ENCODE measurements around the gene PNMA1.

The PNMA1 gene

GRCh38 chr14:73757381-73757780 is 43.2 kb upstream of the PNMA1 start:
- peaks cover 30% of the 10 kb centered on the region for H3K27me3 ChIP-seq (ENCODE audit: insufficient read depth, low read length)
- peaks cover 39% of the 10 kb centered on the region for H3K4me1 ChIP-seq (ENCODE audit: insufficient read depth, low read length)
- H3K36me3 ChIP-seq (ENCODE audit: insufficient read depth, low read depth, low read length) = no peaks in the 10 kb centered on the region
- no peak overlapping the region for H3K4me3 ChIP-seq (ENCODE audit: low read length)
- no peak overlapping the region for H3K9ac ChIP-seq (ENCODE audit: low read depth, low read length)
- H3K27ac ChIP-seq (ENCODE audit: low read length) = no peak overlapping the region
- no peaks in the 10 kb centered on the region for H3K9me3 ChIP-seq (ENCODE audit: insufficient read depth, low read depth, low read length)

DNA sequence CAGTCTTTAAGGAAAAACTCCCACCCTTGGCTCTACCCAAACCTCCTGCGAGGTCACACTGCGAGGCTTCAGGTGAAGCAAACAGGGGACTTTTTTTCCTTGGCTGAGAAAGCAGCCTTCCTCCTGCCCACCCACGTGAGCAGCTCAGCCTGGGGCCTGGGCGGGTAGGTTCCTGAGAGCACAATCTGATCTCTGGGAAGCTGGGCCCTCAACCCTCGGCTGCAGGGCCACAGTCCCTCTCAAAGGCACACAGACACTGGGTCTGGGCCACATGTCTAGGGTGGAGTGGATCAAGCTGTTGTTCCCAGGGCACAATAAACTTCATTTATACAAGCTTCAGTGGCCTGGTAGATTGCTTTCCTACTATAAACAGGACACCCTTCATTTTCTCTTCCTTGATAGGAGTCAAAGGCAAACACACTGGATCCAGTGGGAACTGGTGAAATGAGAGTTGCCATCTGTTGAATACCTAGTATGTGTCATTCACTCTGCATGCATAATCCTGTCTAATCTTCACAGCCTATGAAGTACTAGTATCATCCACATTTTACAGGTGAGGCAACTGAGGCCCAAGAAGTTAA is 41.3 kb upstream of the PNMA1 start:
- H3K9ac ChIP-seq (ENCODE audit: low read depth, low read length) = no peak overlapping the region
- no peak overlapping the region for H3K27ac ChIP-seq (ENCODE audit: low read length)
- H3K9me3 ChIP-seq (ENCODE audit: insufficient read depth, low read depth, low read length) = no peaks in the 10 kb centered on the region
- peaks cover 11% of the 10 kb centered on the region for H3K27me3 ChIP-seq (ENCODE audit: insufficient read depth, low read length)
- no peak overlapping the region for H3K4me3 ChIP-seq (ENCODE audit: low read length)
- peaks cover 29% of the 10 kb centered on the region for H3K4me1 ChIP-seq (ENCODE audit: insufficient read depth, low read length)
- no peaks in the 10 kb centered on the region for H3K36me3 ChIP-seq (ENCODE audit: insufficient read depth, low read depth, low read length)

DNA sequence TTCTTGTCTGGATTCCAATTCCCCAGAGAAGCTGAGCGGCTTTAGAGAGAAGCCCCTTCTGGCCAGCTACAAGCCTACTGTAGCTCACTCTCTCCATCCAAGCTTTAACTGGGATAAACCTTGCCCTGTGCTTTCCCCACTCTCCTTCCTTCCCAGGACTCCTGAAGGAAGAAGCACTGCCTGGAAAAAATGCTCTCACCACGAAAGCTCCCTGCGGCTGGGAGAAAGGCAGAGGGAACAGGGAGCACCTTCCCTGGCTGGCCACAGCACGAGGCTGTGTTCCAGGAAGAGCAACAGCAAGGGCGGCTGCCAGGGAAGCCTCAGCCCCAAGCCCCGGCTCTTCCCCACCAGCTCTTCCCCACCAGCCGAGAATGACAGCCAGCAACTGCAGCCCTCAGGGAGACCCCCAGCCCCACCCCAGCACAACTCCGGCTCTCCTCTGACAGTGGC is 40.8 kb upstream of the PNMA1 start:
- H3K4me1 ChIP-seq (ENCODE audit: insufficient read depth, low read length) = peaks cover 27% of the 10 kb centered on the region
- H3K36me3 ChIP-seq (ENCODE audit: insufficient read depth, low read depth, low read length) = no peaks in the 10 kb centered on the region
- peaks cover 10% of the 10 kb centered on the region for H3K27me3 ChIP-seq (ENCODE audit: insufficient read depth, low read length)
- no peak overlapping the region for H3K27ac ChIP-seq (ENCODE audit: low read length)
- no peaks in the 10 kb centered on the region for H3K9me3 ChIP-seq (ENCODE audit: insufficient read depth, low read depth, low read length)
- H3K9ac ChIP-seq (ENCODE audit: low read depth, low read length) = no peak overlapping the region
- H3K4me3 ChIP-seq (ENCODE audit: low read length) = no peak overlapping the region

GRCh38 chr14:73753887-73754795 is 40.0 kb upstream of the PNMA1 start:
- Histone ChIP-seq H3K9me3 (ENCODE audit: insufficient read depth, low read depth, low read length) (no peaks in the 10 kb centered on the region), H3K27me3 (ENCODE audit: insufficient read depth, low read length) (peaks cover 9% of the 10 kb centered on the region), H3K4me1 (ENCODE audit: insufficient read depth, low read length) (peaks cover 27% of the 10 kb centered on the region), H3K27ac (ENCODE audit: low read length) (no peak overlapping the region), H3K9ac (ENCODE audit: low read depth, low read length) (no peak overlapping the region), H3K4me3 (ENCODE audit: low read length) (no peak overlapping the region), H3K36me3 (ENCODE audit: insufficient read depth, low read depth, low read length) (no peaks in the 10 kb centered on the region)

GRCh38 chr14:73753124-73753886 is 39.1 kb upstream of the PNMA1 start:
- no peaks in the 10 kb centered on the region for H3K9me3 ChIP-seq (ENCODE audit: insufficient read depth, low read depth, low read length)
- H3K9ac ChIP-seq (ENCODE audit: low read depth, low read length) = no peak overlapping the region
- no peaks in the 10 kb centered on the region for H3K36me3 ChIP-seq (ENCODE audit: insufficient read depth, low read depth, low read length)
- H3K4me1 ChIP-seq (ENCODE audit: insufficient read depth, low read length) = peaks cover 27% of the 10 kb centered on the region
- no peak overlapping the region for H3K4me3 ChIP-seq (ENCODE audit: low read length)
- no peak overlapping the region for H3K27ac ChIP-seq (ENCODE audit: low read length)
- peaks cover under 1% of the 10 kb centered on the region; the same call in 1 of the 2 replicates for H3K27me3 ChIP-seq (ENCODE audit: insufficient read depth, low read length)

DNA sequence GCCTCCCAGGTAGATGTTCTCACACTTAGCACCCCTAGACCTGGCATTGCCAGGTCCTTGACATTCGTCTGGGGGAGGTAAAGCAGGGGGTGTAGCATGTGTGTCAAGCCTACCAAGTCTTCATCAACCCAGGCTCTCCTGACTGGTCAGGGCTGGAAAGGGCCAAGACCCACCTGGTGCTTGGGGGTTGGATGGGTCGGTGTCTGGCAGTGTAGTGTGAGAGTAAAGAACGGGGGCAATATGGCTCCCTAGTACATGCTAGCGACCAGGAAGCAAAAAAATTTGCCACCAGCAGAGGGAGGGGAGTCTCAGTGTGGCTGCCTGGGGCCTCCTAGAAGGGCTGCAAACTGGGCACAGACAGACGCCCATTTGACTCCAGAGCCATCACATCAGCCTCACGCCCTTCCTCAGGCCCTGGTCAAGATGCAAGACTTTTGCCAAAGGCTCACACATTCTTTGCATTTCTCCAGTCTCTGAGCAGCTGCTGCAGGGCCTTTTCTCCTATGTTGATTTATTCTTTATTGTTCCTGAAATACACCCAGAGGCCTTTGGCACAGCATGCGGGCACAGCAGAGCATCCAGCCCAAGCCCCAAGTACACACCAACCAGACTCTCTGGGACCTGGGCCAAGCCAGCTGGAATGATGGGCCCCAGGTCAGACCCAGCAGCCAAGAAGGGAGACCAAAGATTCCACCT is 38.3 kb upstream of the PNMA1 start:
- no peaks in the 10 kb centered on the region for H3K27me3 ChIP-seq (ENCODE audit: insufficient read depth, low read length)
- peaks cover 23% of the 10 kb centered on the region for H3K4me1 ChIP-seq (ENCODE audit: insufficient read depth, low read length)
- H3K36me3 ChIP-seq (ENCODE audit: insufficient read depth, low read depth, low read length) = no peaks in the 10 kb centered on the region
- H3K27ac ChIP-seq (ENCODE audit: low read length) = no peak overlapping the region
- H3K9me3 ChIP-seq (ENCODE audit: insufficient read depth, low read depth, low read length) = no peaks in the 10 kb centered on the region
- H3K4me3 ChIP-seq (ENCODE audit: low read length) = no peak overlapping the region
- no peak overlapping the region for H3K9ac ChIP-seq (ENCODE audit: low read depth, low read length)

- Histone ChIP-seq H3K9me3 (ENCODE audit: insufficient read depth, low read depth, low read length) (no peaks in the 10 kb centered on the region), H3K4me1 (ENCODE audit: insufficient read depth, low read length) (peaks cover 28% of the 10 kb centered on the region)
These were observed 37.0 kb upstream of the PNMA1 start for GRCh38 chr14:73751157-73751691.

GRCh38 chr14:73750531-73750901 is 36.3 kb upstream of the PNMA1 start:
- Histone ChIP-seq H3K27me3 (ENCODE audit: insufficient read depth, low read length) (no peaks in the 10 kb centered on the region), H3K4me1 (ENCODE audit: insufficient read depth, low read length) (peaks cover 30% of the 10 kb centered on the region), H3K9me3 (ENCODE audit: insufficient read depth, low read depth, low read length) (no peaks in the 10 kb centered on the region), H3K36me3 (ENCODE audit: insufficient read depth, low read depth, low read length) (no peaks in the 10 kb centered on the region), H3K9ac (ENCODE audit: low read depth, low read length) (no peak overlapping the region), H3K4me3 (ENCODE audit: low read length) (no peak overlapping the region), H3K27ac (ENCODE audit: low read length) (no peak overlapping the region)

More at GRCh38 chr14:73751157-73751691, 37.0 kb upstream of the PNMA1 start:
- no peak overlapping the region for H3K9ac ChIP-seq (ENCODE audit: low read depth, low read length)
- no peaks in the 10 kb centered on the region for H3K27me3 ChIP-seq (ENCODE audit: insufficient read depth, low read length)
- no peaks in the 10 kb centered on the region for H3K36me3 ChIP-seq (ENCODE audit: insufficient read depth, low read depth, low read length)
- no peak overlapping the region for H3K4me3 ChIP-seq (ENCODE audit: low read length)
- no peak overlapping the region for H3K27ac ChIP-seq (ENCODE audit: low read length)

DNA sequence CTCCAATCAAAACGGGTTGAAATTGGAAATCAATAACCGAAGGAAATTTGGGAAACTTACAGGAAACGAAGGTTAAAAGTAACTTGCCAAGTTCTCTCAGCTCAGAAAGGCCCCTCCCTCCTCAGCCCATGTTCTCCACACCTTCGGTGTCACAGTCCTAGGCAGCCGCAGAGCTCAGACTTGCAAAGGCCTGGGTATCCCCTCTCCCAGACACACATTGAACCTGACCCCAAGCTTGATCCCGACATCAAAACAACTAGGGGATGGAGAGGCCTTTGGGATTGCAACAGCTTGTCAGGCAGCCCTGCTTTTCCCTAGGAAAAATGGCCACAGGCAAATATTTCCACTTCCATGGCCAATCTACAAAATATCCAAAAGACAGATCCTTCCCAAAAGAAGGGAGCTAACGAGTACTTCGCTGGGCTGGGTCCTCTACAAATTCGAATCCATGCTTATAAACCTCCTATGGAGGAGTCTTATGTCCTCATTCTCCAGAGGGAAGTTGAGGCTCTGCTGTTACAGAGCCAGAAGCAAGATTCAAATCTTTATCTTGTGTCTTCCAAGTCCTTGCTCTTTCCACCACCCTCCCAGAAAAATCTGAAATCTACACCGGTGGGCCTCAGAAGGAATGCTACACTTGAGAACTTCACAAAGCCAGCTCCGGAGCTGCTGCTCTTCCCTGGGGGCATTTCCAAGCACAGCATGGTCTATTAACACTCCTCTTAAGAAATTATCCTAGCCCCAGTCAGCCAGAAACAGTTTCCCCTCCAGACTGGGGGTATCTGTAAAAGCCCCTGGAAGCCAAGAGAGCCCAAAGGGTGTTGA is 35.7 kb upstream of the PNMA1 start:
- no peak overlapping the region for H3K9ac ChIP-seq (ENCODE audit: low read depth, low read length)
- no peak overlapping the region for H3K4me3 ChIP-seq (ENCODE audit: low read length)
- no peak overlapping the region for H3K27ac ChIP-seq (ENCODE audit: low read length)
- no peaks in the 10 kb centered on the region for H3K36me3 ChIP-seq (ENCODE audit: insufficient read depth, low read depth, low read length)
- no peaks in the 10 kb centered on the region for H3K9me3 ChIP-seq (ENCODE audit: insufficient read depth, low read depth, low read length)
- peaks cover 28% of the 10 kb centered on the region for H3K4me1 ChIP-seq (ENCODE audit: insufficient read depth, low read length)
- no peaks in the 10 kb centered on the region for H3K27me3 ChIP-seq (ENCODE audit: insufficient read depth, low read length)

DNA sequence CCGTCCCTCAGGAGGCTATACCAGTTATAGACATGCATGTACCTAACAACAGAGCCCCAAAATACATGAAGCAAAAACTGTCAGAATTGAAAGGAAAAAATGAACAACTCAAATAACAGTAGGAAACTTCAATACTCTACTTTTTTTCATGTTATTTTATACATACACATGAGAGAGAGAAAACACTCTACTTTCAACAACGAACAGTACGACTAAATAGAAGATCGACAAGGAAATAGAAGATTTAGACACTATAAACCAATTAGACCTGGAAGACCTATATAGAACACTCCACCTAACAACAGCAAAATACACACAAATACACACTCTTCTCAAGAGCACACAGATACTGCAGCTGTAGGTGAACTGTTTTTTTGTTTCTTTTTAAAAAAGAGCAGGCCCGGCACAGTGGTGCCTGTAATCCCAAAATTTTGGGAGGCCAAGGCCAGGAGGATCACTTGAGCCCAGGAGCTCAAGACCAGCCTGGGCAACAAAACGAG is 34.7 kb upstream of the PNMA1 start:
- H3K36me3 ChIP-seq (ENCODE audit: insufficient read depth, low read depth, low read length) = no peaks in the 10 kb centered on the region
- no peaks in the 10 kb centered on the region for H3K9me3 ChIP-seq (ENCODE audit: insufficient read depth, low read depth, low read length)
- no peak overlapping the region for H3K4me3 ChIP-seq (ENCODE audit: low read length)
- no peaks in the 10 kb centered on the region for H3K27me3 ChIP-seq (ENCODE audit: insufficient read depth, low read length)
- peaks cover 25% of the 10 kb centered on the region for H3K4me1 ChIP-seq (ENCODE audit: insufficient read depth, low read length)
- H3K9ac ChIP-seq (ENCODE audit: low read depth, low read length) = no peak overlapping the region
- no peak overlapping the region for H3K27ac ChIP-seq (ENCODE audit: low read length)
